ENCODE measurements around the gene PKNOX1. TPM values are rescaled to one million over a fixed set of nuclear protein-coding genes. Genes with fewer than 3 reads are reported as not detected.

The PKNOX1 gene
- total and polyA plus RNA-seq, 9 of the 15 experiments (the other 6 are each of a cell fraction or from before 2014, with no cell fraction given): 8.8 to 25.9 (median 13.2) TPM

DNA sequence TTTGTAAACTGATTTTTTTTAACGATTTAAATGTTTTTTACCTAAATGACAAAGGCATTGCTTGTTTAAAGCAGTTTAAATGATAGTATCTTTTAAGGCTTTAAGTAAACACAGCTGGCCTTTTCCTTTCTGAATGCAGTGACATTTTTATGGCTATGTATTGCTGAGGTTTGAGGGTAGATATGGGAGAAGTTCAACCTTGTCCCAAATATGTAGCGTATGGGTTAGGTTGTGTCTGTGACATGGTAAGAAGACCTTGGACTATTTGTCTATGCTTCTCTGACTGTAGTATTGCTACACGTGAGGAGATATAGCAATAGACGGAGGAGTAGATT, 32.5 kb downstream of the PKNOX1 start (continued):
- TF ChIP-seq SIX5 (IDR thresholded peaks at IDR 0.05; ENCODE audit: borderline replicate concordance in 1 of 2, insufficient read depth in 1 of 2, low read depth in 1 of 2, low read length in 2 of 2) (no peak), MAZ (CRISPR knock-in tag; conservative IDR thresholded peaks at IDR 0.05 in 1 of 2, IDR thresholded peaks at IDR 0.05 in 1 of 2) (no peak), TBL1XR1 (IDR thresholded peaks at IDR 0.05; ENCODE audit: low read length in 2 of 2) (no peak), JUNB (CRISPR knock-in tag; conservative IDR thresholded peaks at IDR 0.05) (no peak), TBP (optimal IDR thresholded peaks at IDR 0.05; ENCODE audit: low read depth, low read length) (no peak), ASH1L (IDR thresholded peaks at IDR 0.05; ENCODE audit: borderline replicate concordance, low read depth, partially characterized antibody) (no peak), ARID1B (IDR thresholded peaks at IDR 0.05) (peak; percentile 39; the same call in 1 of the 2 replicates), RBBP5 (IDR thresholded peaks at IDR 0.05; ENCODE audit: borderline replicate concordance, insufficient read depth, low read length, poor library complexity, severe bottlenecking) (no peak)
- TF ChIP-seq, protein P1, sequence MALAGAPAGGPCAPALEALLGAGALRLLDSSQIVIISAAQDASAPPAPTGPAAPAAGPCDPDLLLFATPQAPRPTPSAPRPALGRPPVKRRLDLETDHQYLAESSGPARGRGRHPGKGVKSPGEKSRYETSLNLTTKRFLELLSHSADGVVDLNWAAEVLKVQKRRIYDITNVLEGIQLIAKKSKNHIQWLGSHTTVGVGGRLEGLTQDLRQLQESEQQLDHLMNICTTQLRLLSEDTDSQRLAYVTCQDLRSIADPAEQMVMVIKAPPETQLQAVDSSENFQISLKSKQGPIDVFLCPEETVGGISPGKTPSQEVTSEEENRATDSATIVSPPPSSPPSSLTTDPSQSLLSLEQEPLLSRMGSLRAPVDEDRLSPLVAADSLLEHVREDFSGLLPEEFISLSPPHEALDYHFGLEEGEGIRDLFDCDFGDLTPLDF (CRISPR knock-in tag; IDR thresholded peaks at IDR 0.05): no peak
- TF ChIP-seq, protein P2, sequence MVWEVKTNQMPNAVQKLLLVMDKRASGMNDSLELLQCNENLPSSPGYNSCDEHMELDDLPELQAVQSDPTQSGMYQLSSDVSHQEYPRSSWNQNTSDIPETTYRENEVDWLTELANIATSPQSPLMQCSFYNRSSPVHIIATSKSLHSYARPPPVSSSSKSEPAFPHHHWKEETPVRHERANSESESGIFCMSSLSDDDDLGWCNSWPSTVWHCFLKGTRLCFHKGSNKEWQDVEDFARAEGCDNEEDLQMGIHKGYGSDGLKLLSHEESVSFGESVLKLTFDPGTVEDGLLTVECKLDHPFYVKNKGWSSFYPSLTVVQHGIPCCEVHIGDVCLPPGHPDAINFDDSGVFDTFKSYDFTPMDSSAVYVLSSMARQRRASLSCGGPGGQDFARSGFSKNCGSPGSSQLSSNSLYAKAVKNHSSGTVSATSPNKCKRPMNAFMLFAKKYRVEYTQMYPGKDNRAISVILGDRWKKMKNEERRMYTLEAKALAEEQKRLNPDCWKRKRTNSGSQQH (CRISPR knock-in tag; IDR thresholded peaks at IDR 0.05): no peak
- TF ChIP-seq, protein P3, sequence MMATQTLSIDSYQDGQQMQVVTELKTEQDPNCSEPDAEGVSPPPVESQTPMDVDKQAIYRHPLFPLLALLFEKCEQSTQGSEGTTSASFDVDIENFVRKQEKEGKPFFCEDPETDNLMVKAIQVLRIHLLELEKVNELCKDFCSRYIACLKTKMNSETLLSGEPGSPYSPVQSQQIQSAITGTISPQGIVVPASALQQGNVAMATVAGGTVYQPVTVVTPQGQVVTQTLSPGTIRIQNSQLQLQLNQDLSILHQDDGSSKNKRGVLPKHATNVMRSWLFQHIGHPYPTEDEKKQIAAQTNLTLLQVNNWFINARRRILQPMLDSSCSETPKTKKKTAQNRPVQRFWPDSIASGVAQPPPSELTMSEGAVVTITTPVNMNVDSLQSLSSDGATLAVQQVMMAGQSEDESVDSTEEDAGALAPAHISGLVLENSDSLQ (IDR thresholded peaks at IDR 0.05): peak; percentile 59
- TF ChIP-seq, protein P4, sequence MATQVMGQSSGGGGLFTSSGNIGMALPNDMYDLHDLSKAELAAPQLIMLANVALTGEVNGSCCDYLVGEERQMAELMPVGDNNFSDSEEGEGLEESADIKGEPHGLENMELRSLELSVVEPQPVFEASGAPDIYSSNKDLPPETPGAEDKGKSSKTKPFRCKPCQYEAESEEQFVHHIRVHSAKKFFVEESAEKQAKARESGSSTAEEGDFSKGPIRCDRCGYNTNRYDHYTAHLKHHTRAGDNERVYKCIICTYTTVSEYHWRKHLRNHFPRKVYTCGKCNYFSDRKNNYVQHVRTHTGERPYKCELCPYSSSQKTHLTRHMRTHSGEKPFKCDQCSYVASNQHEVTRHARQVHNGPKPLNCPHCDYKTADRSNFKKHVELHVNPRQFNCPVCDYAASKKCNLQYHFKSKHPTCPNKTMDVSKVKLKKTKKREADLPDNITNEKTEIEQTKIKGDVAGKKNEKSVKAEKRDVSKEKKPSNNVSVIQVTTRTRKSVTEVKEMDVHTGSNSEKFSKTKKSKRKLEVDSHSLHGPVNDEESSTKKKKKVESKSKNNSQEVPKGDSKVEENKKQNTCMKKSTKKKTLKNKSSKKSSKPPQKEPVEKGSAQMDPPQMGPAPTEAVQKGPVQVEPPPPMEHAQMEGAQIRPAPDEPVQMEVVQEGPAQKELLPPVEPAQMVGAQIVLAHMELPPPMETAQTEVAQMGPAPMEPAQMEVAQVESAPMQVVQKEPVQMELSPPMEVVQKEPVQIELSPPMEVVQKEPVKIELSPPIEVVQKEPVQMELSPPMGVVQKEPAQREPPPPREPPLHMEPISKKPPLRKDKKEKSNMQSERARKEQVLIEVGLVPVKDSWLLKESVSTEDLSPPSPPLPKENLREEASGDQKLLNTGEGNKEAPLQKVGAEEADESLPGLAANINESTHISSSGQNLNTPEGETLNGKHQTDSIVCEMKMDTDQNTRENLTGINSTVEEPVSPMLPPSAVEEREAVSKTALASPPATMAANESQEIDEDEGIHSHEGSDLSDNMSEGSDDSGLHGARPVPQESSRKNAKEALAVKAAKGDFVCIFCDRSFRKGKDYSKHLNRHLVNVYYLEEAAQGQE (IDR thresholded peaks at IDR 0.05; ENCODE audit: borderline replicate concordance): peak; percentile 8; the same call in 1 of the 2 replicates
- TF ChIP-seq, protein P4 (CRISPR knock-in tag; IDR thresholded peaks at IDR 0.05; ENCODE audit: low read depth): no peak
- TF ChIP-seq, protein P5, sequence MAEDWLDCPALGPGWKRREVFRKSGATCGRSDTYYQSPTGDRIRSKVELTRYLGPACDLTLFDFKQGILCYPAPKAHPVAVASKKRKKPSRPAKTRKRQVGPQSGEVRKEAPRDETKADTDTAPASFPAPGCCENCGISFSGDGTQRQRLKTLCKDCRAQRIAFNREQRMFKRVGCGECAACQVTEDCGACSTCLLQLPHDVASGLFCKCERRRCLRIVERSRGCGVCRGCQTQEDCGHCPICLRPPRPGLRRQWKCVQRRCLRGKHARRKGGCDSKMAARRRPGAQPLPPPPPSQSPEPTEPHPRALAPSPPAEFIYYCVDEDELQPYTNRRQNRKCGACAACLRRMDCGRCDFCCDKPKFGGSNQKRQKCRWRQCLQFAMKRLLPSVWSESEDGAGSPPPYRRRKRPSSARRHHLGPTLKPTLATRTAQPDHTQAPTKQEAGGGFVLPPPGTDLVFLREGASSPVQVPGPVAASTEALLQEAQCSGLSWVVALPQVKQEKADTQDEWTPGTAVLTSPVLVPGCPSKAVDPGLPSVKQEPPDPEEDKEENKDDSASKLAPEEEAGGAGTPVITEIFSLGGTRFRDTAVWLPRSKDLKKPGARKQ (CRISPR knock-in tag; IDR thresholded peaks at IDR 0.05): no peak

All from K562 (cell line).